MG63 (cell line): Measurements from ENCODE around the gene N4BP2. TPM values are rescaled to one million over a fixed set of nuclear protein-coding genes. Genes with fewer than 3 reads are reported as not detected.

Source experiments
- total RNA-seq: library from RNA; depleted of rRNA; stranded (reverse); fragments of >200 nt; shearing (Covaris generic); gene quantifications from 2 replicates; pipeline ENCODE4 v1.2.3, GENCODE V29; 2014; ENCODE audit warnings: low replicate concordance; rRNA removed

The N4BP2 gene
- total RNA-seq, 1 experiment from 2014 or later = 1.5 TPM

Other genes with a start within 250 kb of the N4BP2 start
- 19.2 and 30.7 TPM in 2 replicates for gene PDS5A, start 78.9 kb upstream of the N4BP2 start, total RNA-seq
- gene RHOH, start 140.2 kb downstream of the N4BP2 start, total RNA-seq = not detected in 2 replicates